ENCODE data around the gene ABLIM1. TPM values are rescaled to one million over a fixed set of nuclear protein-coding genes. Genes with fewer than 3 reads are reported as not detected.

ABLIM1 gene
- total RNA-seq, 4 donors from 2014 or later: 84.7 to 203 (median 150) TPM

DNA sequence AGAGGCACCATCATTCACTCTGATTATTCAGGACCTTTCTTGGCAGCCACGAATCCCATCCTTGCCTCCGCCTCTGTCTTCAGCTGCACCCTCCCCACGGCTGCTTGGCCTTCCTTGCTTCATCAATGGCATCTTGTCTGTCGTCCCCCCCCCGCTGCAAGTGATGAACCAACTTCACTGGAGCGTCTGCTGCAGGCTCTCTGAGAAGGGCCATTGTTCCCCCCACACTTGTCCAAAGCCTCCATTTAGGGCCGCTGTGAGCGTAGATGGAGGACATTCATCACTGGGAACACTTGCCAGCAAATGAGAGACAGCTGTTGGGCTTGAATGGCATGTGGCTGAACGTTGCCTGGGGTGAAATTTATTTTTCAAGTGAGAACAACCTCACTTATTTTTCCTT lies 273.9 kb downstream of the ABLIM1 start:
- intact Hi-C loops (cut with DNase I; ENCODE audit: low total_unique reads) (no loop called here), in situ Hi-C loops (cut with MboI; ENCODE audit: low sequenced_read_pairs in 4 of 4) (no loop called here)
- Histone ChIP-seq H3K4me3 (no peak overlapping the region), H3K27me3 (no peaks in the 10 kb centered on the region), H3K4me1 (peaks cover under 1 to 2% of the 10 kb centered on the region in 2 donors), H3K27ac (no peak overlapping the region), H3K36me3 (no peaks in the 10 kb centered on the region), H3K9me3 (no peaks in the 10 kb centered on the region)
- DNase-seq (no peak), ATAC-seq (no peak)
- TF ChIP-seq POLR2A (IDR thresholded peaks at IDR 0.05): no peak
- TF ChIP-seq, protein P1, sequence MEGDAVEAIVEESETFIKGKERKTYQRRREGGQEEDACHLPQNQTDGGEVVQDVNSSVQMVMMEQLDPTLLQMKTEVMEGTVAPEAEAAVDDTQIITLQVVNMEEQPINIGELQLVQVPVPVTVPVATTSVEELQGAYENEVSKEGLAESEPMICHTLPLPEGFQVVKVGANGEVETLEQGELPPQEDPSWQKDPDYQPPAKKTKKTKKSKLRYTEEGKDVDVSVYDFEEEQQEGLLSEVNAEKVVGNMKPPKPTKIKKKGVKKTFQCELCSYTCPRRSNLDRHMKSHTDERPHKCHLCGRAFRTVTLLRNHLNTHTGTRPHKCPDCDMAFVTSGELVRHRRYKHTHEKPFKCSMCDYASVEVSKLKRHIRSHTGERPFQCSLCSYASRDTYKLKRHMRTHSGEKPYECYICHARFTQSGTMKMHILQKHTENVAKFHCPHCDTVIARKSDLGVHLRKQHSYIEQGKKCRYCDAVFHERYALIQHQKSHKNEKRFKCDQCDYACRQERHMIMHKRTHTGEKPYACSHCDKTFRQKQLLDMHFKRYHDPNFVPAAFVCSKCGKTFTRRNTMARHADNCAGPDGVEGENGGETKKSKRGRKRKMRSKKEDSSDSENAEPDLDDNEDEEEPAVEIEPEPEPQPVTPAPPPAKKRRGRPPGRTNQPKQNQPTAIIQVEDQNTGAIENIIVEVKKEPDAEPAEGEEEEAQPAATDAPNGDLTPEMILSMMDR (IDR thresholded peaks at IDR 0.05 in 4 of 5, conservative IDR thresholded peaks at IDR 0.05 in 1 of 5): no peak

Other genes with a start within 250 kb of the ABLIM1 start
- gene FHIP2A, start 163.5 kb upstream of the ABLIM1 start, total RNA-seq: 10 to 100 TPM; 22.2 to 35.7 (median 30.1) TPM